ENCODE data around the gene SLPI. TPM values are rescaled to one million over a fixed set of nuclear protein-coding genes. Genes with fewer than 3 reads are reported as not detected.

SLPI gene
- total RNA-seq, 4 donors from 2014 or later: 3.0 to 52.4 (median 39.6) TPM

DNA sequence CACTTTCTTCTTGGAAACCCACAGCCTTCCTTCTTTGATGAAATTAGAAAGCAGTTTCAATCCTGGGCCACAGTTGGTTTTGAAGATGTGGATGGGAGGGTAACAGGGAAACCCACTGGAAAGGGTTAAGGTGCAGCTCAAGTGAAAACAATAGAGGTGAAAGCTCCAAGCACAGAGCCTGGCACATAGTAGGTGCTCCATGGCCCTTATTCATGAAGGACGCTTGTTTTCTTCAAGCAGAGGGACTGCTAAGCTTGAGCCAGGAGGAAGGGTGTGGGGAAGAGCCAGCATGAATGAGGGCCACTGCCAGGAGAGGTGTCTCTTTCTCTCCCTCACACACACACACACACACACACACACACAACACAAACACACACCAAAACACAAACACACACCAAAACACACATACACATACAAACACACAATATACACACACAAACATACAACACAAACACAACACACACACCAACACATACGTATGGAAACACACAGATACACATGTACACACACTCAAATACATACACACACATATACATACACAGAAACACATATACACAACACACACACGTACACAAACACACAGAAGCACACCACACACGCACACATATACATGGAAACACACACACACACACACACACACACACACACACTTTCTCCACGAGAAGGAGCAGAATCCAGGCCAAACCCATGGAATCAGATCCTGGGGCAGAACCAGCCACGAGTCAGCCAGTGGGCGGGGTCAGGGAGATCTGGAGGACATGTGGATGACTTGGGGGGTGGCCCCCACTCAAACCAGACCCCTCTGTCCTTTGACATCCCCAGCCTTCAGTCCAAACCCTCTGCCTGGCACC is 28.6 kb upstream of the SLPI start:
- no peaks in the 10 kb centered on the region for H3K36me3 ChIP-seq
- intact Hi-C loops (cut with DNase I): no loop called here
- TF ChIP-seq, protein P1, sequence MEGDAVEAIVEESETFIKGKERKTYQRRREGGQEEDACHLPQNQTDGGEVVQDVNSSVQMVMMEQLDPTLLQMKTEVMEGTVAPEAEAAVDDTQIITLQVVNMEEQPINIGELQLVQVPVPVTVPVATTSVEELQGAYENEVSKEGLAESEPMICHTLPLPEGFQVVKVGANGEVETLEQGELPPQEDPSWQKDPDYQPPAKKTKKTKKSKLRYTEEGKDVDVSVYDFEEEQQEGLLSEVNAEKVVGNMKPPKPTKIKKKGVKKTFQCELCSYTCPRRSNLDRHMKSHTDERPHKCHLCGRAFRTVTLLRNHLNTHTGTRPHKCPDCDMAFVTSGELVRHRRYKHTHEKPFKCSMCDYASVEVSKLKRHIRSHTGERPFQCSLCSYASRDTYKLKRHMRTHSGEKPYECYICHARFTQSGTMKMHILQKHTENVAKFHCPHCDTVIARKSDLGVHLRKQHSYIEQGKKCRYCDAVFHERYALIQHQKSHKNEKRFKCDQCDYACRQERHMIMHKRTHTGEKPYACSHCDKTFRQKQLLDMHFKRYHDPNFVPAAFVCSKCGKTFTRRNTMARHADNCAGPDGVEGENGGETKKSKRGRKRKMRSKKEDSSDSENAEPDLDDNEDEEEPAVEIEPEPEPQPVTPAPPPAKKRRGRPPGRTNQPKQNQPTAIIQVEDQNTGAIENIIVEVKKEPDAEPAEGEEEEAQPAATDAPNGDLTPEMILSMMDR (IDR thresholded peaks at IDR 0.05): no peak
- TF ChIP-seq POLR2A (IDR thresholded peaks at IDR 0.05): no peak
- no peaks in the 10 kb centered on the region for H3K4me1 ChIP-seq
- no peaks in the 10 kb centered on the region for H3K27me3 ChIP-seq
- no peak overlapping the region for H3K27ac ChIP-seq
- 64 to 70% methylated on average over 7 of the region's 7 CpGs for WGBS, 2 donors
- no peak for DNase-seq
- H3K4me3 ChIP-seq (replicated peaks in 1 of 3): no peak overlapping the region
- H3K9me3 ChIP-seq: no peaks in the 10 kb centered on the region

DNA sequence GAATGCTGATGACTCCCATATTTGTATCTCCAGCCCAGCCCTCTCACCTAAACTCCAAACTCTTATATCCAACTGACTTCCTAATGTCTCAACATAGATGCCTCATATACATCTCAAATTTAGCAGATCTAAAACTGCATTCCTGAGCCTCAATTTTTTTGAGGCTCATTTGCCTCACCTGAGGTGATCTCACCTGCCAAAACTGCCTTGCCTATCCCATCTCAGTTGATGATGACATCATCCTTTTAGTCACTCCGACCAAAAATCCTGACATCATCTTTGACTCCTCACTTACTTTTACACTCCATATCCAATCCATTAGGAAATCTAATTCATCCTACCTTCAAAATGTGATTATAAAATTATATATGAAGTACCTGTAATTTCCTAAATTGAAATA is 25.6 kb upstream of the SLPI start:
- Histone ChIP-seq H3K27ac (no peak overlapping the region), H3K4me3 (replicated peaks in 1 of 3) (no peak overlapping the region), H3K4me1 (no peaks in the 10 kb centered on the region), H3K9me3 (no peaks in the 10 kb centered on the region), H3K36me3 (no peaks in the 10 kb centered on the region), H3K27me3 (no peaks in the 10 kb centered on the region)
- TF ChIP-seq POLR2A (IDR thresholded peaks at IDR 0.05): no peak
- TF ChIP-seq, protein P1 (IDR thresholded peaks at IDR 0.05): no peak
- no peak for DNase-seq
- WGBS, 2 donors: 71 to 76% methylated on average over 1 of the region's 1 CpG
- intact Hi-C loops (cut with DNase I): no loop called here

DNA sequence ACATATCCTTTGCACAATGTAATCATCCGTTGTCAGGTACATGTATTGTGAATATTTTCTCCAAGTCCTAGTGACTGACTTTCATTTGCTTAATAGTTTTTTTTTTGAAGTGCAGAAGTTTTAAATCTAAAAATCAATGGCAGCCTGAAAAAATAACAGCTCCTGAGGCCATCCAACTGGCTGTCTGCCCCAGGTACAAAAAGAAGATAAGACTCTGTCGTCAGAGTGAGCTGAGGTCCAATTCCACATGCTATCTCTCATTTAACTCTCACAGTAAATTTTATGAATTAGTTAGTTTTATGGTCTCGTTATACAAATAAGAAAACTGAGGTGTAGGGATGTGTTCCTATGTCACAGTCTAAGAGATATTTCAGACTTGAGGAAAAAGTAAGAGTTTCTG is 21.0 kb upstream of the SLPI start:
- Histone ChIP-seq H3K36me3 (no peaks in the 10 kb centered on the region), H3K27me3 (no peaks in the 10 kb centered on the region), H3K4me3 (replicated peaks in 1 of 3) (no peak overlapping the region), H3K9me3 (no peaks in the 10 kb centered on the region), H3K4me1 (no peaks in the 10 kb centered on the region), H3K27ac (no peak overlapping the region)
- TF ChIP-seq POLR2A (IDR thresholded peaks at IDR 0.05): no peak
- TF ChIP-seq, protein P1 (IDR thresholded peaks at IDR 0.05): no peak
- DNase-seq: no peak
- intact Hi-C loops (cut with DNase I): no loop called here
- 81 to 85% methylated on average over 3 of the region's 3 CpGs for WGBS, 2 donors

DNA sequence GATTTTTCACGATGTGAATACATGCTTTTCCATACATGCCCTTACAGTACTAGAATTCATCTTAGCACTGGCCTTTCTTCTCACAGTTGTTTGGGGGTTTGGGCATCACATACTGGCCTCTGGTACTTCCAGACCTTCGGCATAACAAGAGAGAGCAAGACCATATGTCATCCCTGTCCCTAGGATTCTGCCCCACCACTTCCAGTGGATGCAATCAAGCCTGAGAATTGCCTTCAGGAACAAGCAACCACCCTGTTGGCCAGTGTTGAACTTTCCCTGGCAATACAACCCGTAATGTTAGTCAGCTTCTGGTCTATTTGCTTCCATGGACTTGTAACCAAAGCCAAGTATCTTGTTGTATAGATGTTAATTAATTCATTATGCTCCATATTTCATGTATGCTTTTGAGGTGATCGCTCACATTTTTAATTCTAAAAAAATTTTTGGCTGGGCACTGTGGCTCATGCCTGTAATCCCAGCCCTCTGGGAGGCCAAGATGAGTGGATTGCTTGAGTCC is 15.4 kb upstream of the SLPI start:
- H3K27ac ChIP-seq: no peak overlapping the region
- no peak for DNase-seq
- intact Hi-C loops (cut with DNase I): no loop called here

More for the DNA sequence above, 15.4 kb upstream of the SLPI start:
- WGBS, 2 donors: 87 to 90% methylated on average over 4 of the region's 4 CpGs
- Histone ChIP-seq H3K4me1 (peaks cover 5 to 6% of the 10 kb centered on the region in 2 donors), H3K36me3 (no peaks in the 10 kb centered on the region), H3K27me3 (no peaks in the 10 kb centered on the region), H3K4me3 (replicated peaks in 1 of 3) (no peak overlapping the region), H3K9me3 (no peaks in the 10 kb centered on the region)
- no peak for TF ChIP-seq POLR2A (IDR thresholded peaks at IDR 0.05)
- TF ChIP-seq, protein P1 (IDR thresholded peaks at IDR 0.05): no peak
